ENCODE data around the gene BUB1B.

Gene BUB1B

DNA sequence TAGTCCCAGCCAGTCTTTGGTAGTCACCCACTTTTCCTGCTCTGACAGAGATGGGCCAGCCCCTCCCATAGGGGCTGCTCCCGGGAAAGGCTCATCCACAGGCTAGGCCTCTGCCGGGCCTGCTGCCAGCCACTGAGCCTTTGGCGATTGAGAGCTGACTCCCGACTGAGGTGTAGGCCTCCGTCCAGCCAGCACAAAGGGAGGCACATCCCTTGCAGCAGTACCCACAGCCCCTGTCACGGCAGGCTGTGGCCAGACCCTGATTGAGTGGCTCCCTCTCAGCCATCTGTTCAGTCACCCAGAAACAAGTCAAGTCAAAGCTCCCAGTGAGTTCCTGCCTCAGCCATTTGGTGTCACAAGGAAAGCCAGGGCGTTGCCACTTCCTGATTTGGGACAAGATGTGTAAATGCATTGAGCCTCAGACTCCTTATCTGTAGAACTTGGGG is 71.8 kb downstream of the BUB1B start:
- ATAC-seq (replicated peaks) = no peak
- no peak for DNase-seq
- H3K9me3 Mint-ChIP-seq = no peaks in the 10 kb centered on the region

GRCh38 chr15:40233727-40234577 is 73.1 kb downstream of the BUB1B start:
- Mint-ChIP-seq H3K27me3 (peaks cover 8 to 16% of the 10 kb centered on the region in 2 donors), H3K4me3 (no peak overlapping the region), H3K36me3 (ENCODE audit: insufficient read depth) (no peaks in the 10 kb centered on the region), H3K4me1 (ENCODE audit: low read depth in 2 of 2) (peaks cover 3 to 4% of the 10 kb centered on the region in 2 donors), H3K27ac (no peak overlapping the region), H3K9me3 (no peaks in the 10 kb centered on the region)
- DNase-seq (no peak), ATAC-seq (replicated peaks) (no peak)

More for the DNA sequence above, 71.8 kb downstream of the BUB1B start:
- Mint-ChIP-seq H3K4me1 (ENCODE audit: low read depth in 2 of 2) (no peaks in the 10 kb centered on the region), H3K27me3 (peaks cover 0 to 3% of the 10 kb centered on the region in 2 donors), H3K27ac (no peak overlapping the region), H3K36me3 (ENCODE audit: insufficient read depth) (no peaks in the 10 kb centered on the region), H3K4me3 (no peak overlapping the region)

DNA sequence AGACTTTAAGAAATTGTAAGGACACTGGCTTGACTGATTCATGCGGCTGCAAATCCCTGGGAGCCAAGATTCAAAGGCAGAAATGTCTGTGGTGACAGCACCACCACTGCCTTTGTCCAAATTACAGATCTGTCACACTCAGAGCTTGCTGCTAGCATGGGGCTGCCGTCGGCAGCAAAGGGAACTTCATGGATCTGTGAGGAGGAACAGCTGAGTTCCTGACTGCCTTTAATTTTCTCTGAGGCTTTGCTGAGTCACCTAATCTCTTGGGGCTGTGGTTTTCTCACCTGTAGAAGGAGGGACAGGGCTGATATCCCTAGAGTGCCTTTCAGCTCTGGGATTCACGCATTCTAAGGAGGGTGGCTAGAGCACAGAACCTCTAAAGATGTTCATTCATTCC is 73.9 kb downstream of the BUB1B start:
- Mint-ChIP-seq H3K27me3 (peaks cover 15 to 25% of the 10 kb centered on the region in 2 donors), H3K4me3 (no peak overlapping the region), H3K4me1 (ENCODE audit: low read depth in 2 of 2) (peaks cover 8% of the 10 kb centered on the region in 2 donors), H3K36me3 (ENCODE audit: insufficient read depth) (no peaks in the 10 kb centered on the region), H3K9me3 (no peaks in the 10 kb centered on the region), H3K27ac (no peak overlapping the region)
- no peak for ATAC-seq (replicated peaks)
- DNase-seq = no peak

GRCh38 chr15:40235201-40235885 is 74.5 kb downstream of the BUB1B start:
- Mint-ChIP-seq H3K4me1 (ENCODE audit: low read depth in 2 of 2) (peaks cover 8% of the 10 kb centered on the region in 2 donors), H3K27me3 (peaks cover 19 to 30% of the 10 kb centered on the region in 2 donors), H3K36me3 (ENCODE audit: insufficient read depth) (no peaks in the 10 kb centered on the region), H3K4me3 (no peak overlapping the region), H3K27ac (no peak overlapping the region), H3K9me3 (no peaks in the 10 kb centered on the region)
- DNase-seq (no peak), ATAC-seq (replicated peaks) (no peak)

- Mint-ChIP-seq H3K4me3 (peak within 1 kb of the TSS; percentile 43 to 51), H3K36me3 (ENCODE audit: insufficient read depth) (no peaks in the 10 kb centered on the region), H3K9me3 (no peaks in the 10 kb centered on the region), H3K4me1 (ENCODE audit: low read depth in 2 of 2) (peaks cover 8 to 11% of the 10 kb centered on the region in 2 donors), H3K27me3 (peaks cover 25 to 53% of the 10 kb centered on the region in 2 donors), H3K27ac (peak within 1 kb of the TSS in 1 of 2 donors; percentile 72)
- ATAC-seq (replicated peaks) = peak; percentile 65
- peak in 1 of 3 experiments; percentile 19 for DNase-seq
These were observed 77.9 kb downstream of the BUB1B start, which contains the start of gene PAK6 for GRCh38 chr15:40238532-40239403. Gene PAK6 (plus strand): TSS chr15:40239063. CDS start chr15:40264786, 25,723 bp downstream.

DNA sequence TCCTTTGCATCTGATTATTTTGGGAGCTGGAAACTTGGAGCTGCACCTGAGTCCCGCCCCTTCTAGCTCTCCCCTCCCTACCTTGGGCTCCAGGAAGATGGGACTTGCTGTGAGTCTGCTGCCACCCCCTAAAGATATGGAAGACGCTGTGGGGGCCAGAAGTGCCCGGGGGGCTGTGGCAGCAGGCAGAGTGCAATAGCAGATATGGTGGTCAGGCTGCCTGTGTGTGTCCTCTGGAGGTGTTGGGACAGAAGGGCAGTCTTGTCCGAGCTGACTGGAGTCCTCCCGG is 78.5 kb downstream of the BUB1B start:
- H3K9me3 Mint-ChIP-seq = no peaks in the 10 kb centered on the region
- ATAC-seq (replicated peaks) (no peak), DNase-seq (no peak)
- peak overlapping the region in 1 of 2 donors; percentile 72 for H3K27ac Mint-ChIP-seq
- peak overlapping the region; percentile 43 to 51 for H3K4me3 Mint-ChIP-seq
- H3K4me1 Mint-ChIP-seq (ENCODE audit: low read depth in 2 of 2) = peaks cover 8 to 11% of the 10 kb centered on the region in 2 donors
- H3K27me3 Mint-ChIP-seq = peaks cover 25 to 53% of the 10 kb centered on the region in 2 donors
- H3K36me3 Mint-ChIP-seq (ENCODE audit: insufficient read depth) = no peaks in the 10 kb centered on the region

GRCh38 chr15:40239693-40240618 is 79.1 kb downstream of the BUB1B start:
- peaks cover 8 to 11% of the 10 kb centered on the region in 2 donors for H3K4me1 Mint-ChIP-seq (ENCODE audit: low read depth in 2 of 2)
- ATAC-seq (replicated peaks) (no peak), DNase-seq (no peak)
- peak overlapping the region in 1 of 2 donors; percentile 51 for H3K4me3 Mint-ChIP-seq
- H3K27ac Mint-ChIP-seq = peak overlapping the region in 1 of 2 donors; percentile 72
- H3K36me3 Mint-ChIP-seq (ENCODE audit: insufficient read depth) = no peaks in the 10 kb centered on the region
- peaks cover 25 to 53% of the 10 kb centered on the region in 2 donors for H3K27me3 Mint-ChIP-seq
- no peaks in the 10 kb centered on the region for H3K9me3 Mint-ChIP-seq

- no peak overlapping the region for H3K27ac Mint-ChIP-seq
- H3K9me3 Mint-ChIP-seq = no peaks in the 10 kb centered on the region
- DNase-seq = no peak
- ATAC-seq (replicated peaks) = no peak
- H3K27me3 Mint-ChIP-seq = peaks cover 25 to 53% of the 10 kb centered on the region in 2 donors
- no peak overlapping the region for H3K4me3 Mint-ChIP-seq
- no peaks in the 10 kb centered on the region for H3K36me3 Mint-ChIP-seq (ENCODE audit: insufficient read depth)
- H3K4me1 Mint-ChIP-seq (ENCODE audit: low read depth in 2 of 2) = peaks cover 8 to 11% of the 10 kb centered on the region in 2 donors
These were observed 79.9 kb downstream of the BUB1B start for GRCh38 chr15:40240619-40241221.

- H3K9me3 Mint-ChIP-seq = no peaks in the 10 kb centered on the region
- no peak overlapping the region for H3K27ac Mint-ChIP-seq
- no peaks in the 10 kb centered on the region for H3K36me3 Mint-ChIP-seq (ENCODE audit: insufficient read depth)
- H3K4me3 Mint-ChIP-seq = no peak overlapping the region
- DNase-seq (no peak), ATAC-seq (replicated peaks) (no peak)
- peaks cover 8 to 11% of the 10 kb centered on the region in 2 donors for H3K4me1 Mint-ChIP-seq (ENCODE audit: low read depth in 2 of 2)
- peaks cover 25 to 53% of the 10 kb centered on the region in 2 donors for H3K27me3 Mint-ChIP-seq
These were observed 80.7 kb downstream of the BUB1B start for GRCh38 chr15:40241269-40242212.

GRCh38 chr15:40242213-40242599 is 81.3 kb downstream of the BUB1B start:
- Mint-ChIP-seq H3K4me3 (no peak overlapping the region), H3K36me3 (ENCODE audit: insufficient read depth) (no peaks in the 10 kb centered on the region), H3K9me3 (no peaks in the 10 kb centered on the region), H3K27me3 (peaks cover 25 to 53% of the 10 kb centered on the region in 2 donors), H3K27ac (no peak overlapping the region), H3K4me1 (ENCODE audit: low read depth in 2 of 2) (peaks cover 8 to 11% of the 10 kb centered on the region in 2 donors)
- no peak for ATAC-seq (replicated peaks)
- no peak for DNase-seq

GRCh38 chr15:40242601-40243000 is 81.7 kb downstream of the BUB1B start:
- no peak for DNase-seq
- peaks cover 8 to 11% of the 10 kb centered on the region in 2 donors for H3K4me1 Mint-ChIP-seq (ENCODE audit: low read depth in 2 of 2)
- H3K9me3 Mint-ChIP-seq = no peaks in the 10 kb centered on the region
- ATAC-seq (replicated peaks) = no peak
- H3K36me3 Mint-ChIP-seq (ENCODE audit: insufficient read depth) = no peaks in the 10 kb centered on the region
- peaks cover 25 to 51% of the 10 kb centered on the region in 2 donors for H3K27me3 Mint-ChIP-seq
- no peak overlapping the region for H3K4me3 Mint-ChIP-seq
- H3K27ac Mint-ChIP-seq = no peak overlapping the region

Data from effector memory CD8-positive, alpha-beta T cell (primary cell).